ENCODE data around the gene OR9G4. TPM values are rescaled to one million over a fixed set of nuclear protein-coding genes. Genes with fewer than 3 reads are reported as not detected.

OR9G4 gene
- total and polyA plus RNA-seq, 4 donors = not detected

Small RNA genes lying within 50 kb of the gene (small RNA-seq; reads per million reads assigned to genes)
- gene AP001803.1 (ENCODE audit: low replicate concordance) (not detected), gene MIR6128 (ENCODE audit: low replicate concordance) (not detected)

Other genes starting within 250 kb of the OR9G4 start
- gene OR5M11, start 205.4 kb downstream of the OR9G4 start, total RNA-seq = not detected
- gene OR5M11, start 205.4 kb downstream of the OR9G4 start, polyA plus RNA-seq (ENCODE audit: insufficient read length in 2 of 2) = not detected
- not detected for gene OR5M10, start 171.0 kb downstream of the OR9G4 start, total RNA-seq
- gene OR5M10, start 171.0 kb downstream of the OR9G4 start, polyA plus RNA-seq (ENCODE audit: insufficient read length in 2 of 2) = not detected
- gene OR5M1, start 133.8 kb downstream of the OR9G4 start, total RNA-seq = not detected
- gene OR5M1, start 133.8 kb downstream of the OR9G4 start, polyA plus RNA-seq (ENCODE audit: insufficient read length in 2 of 2) = not detected
- gene OR5AP2, start 106.3 kb downstream of the OR9G4 start, total RNA-seq = not detected
- not detected for gene OR5AP2, start 106.3 kb downstream of the OR9G4 start, polyA plus RNA-seq (ENCODE audit: insufficient read length in 2 of 2)
- not detected for gene OR5AR1, start 85.0 kb downstream of the OR9G4 start, total RNA-seq
- not detected for gene OR5AR1, start 85.0 kb downstream of the OR9G4 start, polyA plus RNA-seq (ENCODE audit: insufficient read length in 2 of 2)
- not detected for gene OR9G1, start 49.6 kb downstream of the OR9G4 start, total RNA-seq
- not detected for gene OR9G1, start 49.6 kb downstream of the OR9G4 start, polyA plus RNA-seq (ENCODE audit: insufficient read length in 2 of 2)
- gene OR5AK2, start 240.2 kb upstream of the OR9G4 start, total RNA-seq = not detected
- gene OR5AK2, start 240.2 kb upstream of the OR9G4 start, polyA plus RNA-seq (ENCODE audit: insufficient read length in 2 of 2) = not detected

Data from spinal cord (tissue), 4 donors.